GM21717 (cell line): ENCODE results near the gene ZNF532.
"Not testable (repeated sequence)": the region's sequence is repeated elsewhere in the genome, so short reads cannot be mapped to it uniquely, and the experiment has no call there.

Experiments used
- ATAC-seq: cut with Tn5 transposase; IDR thresholded peaks from one replicate; pipeline ENCODE4 v1.9.1; 2021; ENCODE audit warnings: mild to moderate bottlenecking, moderate library complexity; ENCODE audit not compliant: unreplicated experiment

ZNF532 gene, protein sequence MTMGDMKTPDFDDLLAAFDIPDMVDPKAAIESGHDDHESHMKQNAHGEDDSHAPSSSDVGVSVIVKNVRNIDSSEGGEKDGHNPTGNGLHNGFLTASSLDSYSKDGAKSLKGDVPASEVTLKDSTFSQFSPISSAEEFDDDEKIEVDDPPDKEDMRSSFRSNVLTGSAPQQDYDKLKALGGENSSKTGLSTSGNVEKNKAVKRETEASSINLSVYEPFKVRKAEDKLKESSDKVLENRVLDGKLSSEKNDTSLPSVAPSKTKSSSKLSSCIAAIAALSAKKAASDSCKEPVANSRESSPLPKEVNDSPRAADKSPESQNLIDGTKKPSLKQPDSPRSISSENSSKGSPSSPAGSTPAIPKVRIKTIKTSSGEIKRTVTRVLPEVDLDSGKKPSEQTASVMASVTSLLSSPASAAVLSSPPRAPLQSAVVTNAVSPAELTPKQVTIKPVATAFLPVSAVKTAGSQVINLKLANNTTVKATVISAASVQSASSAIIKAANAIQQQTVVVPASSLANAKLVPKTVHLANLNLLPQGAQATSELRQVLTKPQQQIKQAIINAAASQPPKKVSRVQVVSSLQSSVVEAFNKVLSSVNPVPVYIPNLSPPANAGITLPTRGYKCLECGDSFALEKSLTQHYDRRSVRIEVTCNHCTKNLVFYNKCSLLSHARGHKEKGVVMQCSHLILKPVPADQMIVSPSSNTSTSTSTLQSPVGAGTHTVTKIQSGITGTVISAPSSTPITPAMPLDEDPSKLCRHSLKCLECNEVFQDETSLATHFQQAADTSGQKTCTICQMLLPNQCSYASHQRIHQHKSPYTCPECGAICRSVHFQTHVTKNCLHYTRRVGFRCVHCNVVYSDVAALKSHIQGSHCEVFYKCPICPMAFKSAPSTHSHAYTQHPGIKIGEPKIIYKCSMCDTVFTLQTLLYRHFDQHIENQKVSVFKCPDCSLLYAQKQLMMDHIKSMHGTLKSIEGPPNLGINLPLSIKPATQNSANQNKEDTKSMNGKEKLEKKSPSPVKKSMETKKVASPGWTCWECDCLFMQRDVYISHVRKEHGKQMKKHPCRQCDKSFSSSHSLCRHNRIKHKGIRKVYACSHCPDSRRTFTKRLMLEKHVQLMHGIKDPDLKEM (N-terminal part only)

GRCh38 chr18:58864146-58865032, at the start of gene ZNF532:
Gene ZNF532 (plus strand): TSS chr18:58864877. CDS start in a region left out here.
- no peak for ATAC-seq

DNA sequence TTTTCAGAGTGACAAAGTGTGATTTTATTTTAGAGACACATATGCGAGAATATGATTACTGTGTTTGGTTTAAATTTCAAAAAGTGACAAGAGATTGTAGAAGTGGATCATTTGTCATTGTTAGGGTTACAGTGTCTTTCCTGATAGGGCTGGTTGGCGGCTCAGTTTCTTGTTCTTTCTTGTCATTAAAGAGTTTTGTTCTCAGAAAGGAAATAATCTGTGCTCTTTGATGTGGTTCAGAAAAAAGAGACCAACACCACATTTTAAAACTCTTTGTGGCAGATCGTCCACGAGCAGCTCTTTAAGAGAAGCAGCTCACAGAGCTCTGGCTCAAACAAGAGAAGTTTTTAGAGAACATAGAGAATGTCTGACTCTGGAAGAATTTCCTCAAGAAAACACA, 45.6 kb upstream of the ZNF532 start:
- ATAC-seq = no peak

DNA sequence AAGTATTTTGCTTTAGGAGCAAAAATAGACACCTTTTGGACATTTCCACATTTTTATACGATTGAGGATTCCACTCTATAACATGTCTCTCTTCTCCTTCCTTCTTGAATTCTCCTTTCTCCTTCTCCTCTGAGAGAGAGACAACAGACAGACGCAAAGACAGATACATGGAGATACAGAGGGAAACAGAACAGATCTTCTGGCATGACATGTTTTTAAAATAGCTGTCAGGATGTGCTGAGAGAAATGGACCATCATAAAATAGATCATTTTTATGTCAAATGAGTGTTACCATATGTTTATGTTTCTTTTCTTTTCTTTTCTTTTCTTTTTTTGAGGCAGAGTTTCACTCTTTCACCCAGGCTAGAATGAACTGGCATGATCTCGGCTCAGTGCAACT, 44.4 kb upstream of the ZNF532 start:
- no peak for ATAC-seq

GRCh38 chr18:58822944-58823343, 41.7 kb upstream of the ZNF532 start:
- ATAC-seq = no peak

DNA sequence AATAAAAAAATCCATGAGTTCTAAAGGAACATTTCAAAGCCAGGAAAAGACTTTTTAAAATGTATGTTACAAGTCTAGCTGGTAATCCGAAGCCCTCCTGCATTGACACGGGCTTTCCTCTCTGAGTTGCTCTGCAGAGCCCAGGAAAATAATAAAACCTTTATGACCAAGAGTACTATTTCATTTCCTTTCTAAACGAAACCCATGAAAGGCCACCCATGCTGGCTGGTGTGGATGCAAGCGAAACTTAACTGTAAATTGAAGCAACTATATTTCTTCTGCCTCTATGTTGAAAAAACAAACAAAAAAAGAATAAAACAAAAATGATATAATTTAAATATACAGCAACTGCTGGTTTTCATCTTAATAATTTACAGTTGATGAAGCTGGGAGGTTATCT, 41.3 kb upstream of the ZNF532 start:
- ATAC-seq = no peak

DNA sequence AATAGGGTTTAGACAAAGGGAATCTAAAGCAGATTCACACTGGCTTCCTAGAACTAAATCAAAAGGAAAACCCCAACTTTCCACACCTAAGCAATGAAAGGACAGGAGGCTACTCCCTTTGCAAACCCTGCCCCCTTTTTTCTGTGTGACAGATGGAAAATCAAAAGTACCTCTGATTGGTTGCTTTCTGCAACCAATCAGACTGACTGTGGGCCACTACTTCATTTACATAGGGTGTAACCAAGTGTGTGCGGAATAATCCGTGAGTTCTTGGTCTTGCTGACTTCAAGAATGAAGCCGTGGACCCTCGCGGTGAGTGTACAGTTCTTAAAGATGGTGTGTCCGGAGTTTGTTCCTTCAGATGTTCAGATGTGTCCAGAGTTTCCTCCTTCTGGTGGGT, 37.8 kb upstream of the ZNF532 start:
- ATAC-seq = not testable (repeated sequence)

- no peak for ATAC-seq
Observed at GRCh38 chr18:58827428-58827827, 37.2 kb upstream of the ZNF532 start.

GRCh38 chr18:58827886-58828285, 36.8 kb upstream of the ZNF532 start:
- no peak for ATAC-seq

DNA sequence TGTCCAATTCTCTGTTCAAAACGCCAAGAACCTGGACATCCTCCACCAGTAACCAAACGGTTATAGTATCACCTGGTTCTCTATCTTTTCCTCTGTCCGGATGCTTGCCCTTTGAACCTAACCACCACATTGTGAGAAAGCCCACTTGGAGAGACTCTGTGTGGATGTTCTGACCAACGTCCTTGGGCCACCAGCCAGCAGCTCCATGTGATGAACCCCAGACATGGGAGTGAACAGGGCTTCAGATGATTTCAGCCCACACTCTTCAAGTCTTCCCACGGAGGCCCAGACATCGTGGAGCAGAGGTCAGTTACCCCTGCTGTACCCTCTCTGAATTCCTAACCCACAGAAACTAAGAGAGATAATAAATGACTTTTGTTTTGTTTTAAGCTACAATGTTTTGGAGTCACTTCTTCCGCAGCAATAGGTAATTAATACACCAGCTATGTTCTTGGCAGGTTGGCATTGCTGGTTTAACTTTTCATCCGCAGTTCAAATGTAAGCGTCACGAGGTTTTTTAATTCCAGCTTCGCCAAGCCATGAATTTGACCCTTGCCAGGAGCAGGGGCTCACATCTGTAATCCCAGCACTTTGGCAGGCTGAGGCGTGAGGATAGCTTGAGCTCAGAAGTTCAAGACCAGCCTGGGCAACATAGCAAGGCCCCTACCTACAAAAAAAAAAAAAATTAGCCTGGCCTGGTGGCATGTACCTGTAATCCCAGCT, 36.1 kb upstream of the ZNF532 start:
- ATAC-seq = no peak

DNA sequence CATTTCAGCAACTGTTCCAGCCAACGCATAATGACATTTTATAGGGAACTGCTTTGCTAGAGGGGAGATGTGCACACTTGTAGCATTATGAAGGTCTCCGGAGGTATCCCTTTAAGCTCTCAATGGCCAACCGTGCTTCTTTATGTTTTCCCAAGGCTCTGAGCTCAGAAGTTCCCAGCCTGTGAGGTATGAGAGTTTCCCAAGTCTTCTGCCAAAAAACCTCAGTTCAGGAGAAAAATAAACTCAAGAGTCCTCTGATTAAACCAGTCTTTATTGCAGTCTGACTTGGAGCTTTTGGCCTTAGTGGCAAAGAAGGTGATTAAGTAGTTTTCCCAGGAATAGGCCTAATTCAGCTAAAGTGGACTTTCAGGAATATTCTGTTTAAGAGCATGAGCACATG, 35.4 kb upstream of the ZNF532 start:
- ATAC-seq = no peak

DNA sequence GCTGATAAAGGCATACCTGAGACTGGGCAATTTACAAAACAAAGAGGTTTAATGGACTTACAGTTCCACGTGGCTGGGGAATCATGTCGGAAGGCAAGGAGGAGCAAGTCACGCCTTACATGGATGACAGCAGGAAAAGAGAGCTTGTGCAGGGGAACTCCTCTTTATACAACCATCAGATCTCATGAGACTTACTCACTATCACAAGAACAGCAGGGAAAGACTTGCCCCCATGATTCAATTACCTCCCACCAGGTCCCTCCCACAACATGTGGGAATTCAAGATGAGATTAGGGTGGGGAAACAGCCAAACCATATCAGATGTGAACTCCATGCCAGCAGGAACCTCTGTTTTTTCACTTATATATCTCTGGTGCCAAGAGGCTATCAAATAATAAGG, 34.8 kb upstream of the ZNF532 start:
- ATAC-seq = not testable (repeated sequence)

- no peak for ATAC-seq
Observed at GRCh38 chr18:58831606-58832005, 33.1 kb upstream of the ZNF532 start.

DNA sequence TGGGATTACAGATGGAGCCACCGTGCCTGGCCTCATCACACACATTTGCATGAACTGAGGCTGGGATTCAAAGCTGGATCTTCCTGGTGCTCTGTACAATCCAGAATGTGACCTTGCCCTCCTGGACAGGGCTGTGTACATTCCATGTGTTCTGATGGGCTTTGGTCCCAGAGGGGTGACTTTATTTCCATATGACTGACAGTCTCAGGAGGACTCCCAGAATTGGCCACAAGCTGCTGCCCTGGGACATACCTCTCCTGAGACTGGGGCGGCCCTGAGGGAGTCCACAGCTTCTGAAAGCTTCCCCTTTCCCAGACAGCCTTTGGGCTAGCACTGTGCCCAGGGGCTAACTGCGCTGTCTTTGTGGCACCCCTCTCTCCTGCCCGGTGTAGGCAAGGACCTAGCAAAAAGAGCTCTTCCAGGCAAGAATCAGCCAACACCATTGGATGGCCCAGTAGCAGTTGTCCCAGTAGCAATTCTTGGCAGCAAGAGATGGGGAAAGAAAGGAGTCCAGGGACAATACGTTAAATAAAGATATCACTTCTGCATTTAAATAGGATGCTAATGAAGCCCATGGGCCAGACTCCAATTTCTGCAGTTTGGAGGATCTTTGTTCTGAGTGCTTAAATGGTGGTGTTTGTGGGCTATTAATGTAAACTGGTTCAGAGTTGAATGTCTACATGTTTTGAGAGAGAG, 26.4 kb upstream of the ZNF532 start:
- no peak for ATAC-seq

DNA sequence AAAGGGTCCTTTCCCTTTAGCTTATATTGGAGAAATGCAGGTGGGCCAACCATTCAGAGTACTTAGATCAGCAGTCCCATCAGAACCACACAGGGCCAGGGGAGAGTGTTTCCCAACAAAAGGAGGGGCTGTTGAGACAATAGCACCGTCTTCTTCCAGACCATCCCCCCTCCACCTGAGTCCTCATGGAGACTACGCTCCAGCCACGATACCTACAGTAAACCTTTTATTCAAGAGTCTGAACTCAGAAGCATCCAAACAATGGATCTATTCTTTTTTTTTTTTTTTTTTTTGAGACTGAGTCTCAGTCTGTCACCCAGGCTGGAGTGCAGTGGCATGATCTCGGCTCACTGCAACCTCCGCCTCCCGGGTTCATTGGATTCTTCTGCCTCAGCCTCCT, 25.7 kb upstream of the ZNF532 start:
- ATAC-seq = no peak

- ATAC-seq = no peak
Observed at GRCh38 chr18:58842978-58843687, 21.5 kb upstream of the ZNF532 start.

DNA sequence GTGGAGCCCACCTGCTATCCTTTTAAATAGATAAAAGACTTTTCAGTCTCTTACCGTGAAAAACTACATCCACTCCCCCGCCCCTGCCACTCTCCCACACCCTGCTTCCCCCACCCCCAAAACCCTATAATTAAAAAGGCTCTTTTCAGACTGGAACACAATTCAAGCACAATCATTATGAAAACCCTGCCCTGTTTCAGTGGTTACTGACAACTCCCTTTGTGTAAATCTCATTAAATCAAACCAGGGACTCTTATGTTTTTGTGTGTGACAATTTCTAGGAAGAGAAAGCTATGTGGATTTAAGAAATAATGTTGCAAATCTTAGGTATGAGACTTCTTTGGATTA, 21.0 kb upstream of the ZNF532 start:
- ATAC-seq = no peak

DNA sequence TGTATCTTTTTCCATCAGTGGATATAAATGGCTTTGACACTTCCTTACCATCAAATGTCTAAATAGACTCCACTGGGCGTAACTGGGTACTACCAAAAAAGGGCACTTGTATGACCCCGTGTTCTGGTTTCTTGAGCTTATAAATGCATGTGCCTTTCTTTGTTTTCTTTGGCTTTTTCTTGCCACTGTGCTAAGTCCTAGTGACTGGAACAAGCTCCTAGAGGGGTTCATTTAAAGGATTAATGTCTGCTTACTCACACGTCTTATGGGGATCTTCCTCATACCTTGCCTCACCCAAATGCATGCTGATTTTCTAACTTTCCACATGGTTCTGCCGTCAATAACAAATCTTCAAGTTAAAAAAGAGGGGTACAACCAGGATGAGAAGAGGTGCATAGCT, 19.8 kb upstream of the ZNF532 start:
- no peak for ATAC-seq

DNA sequence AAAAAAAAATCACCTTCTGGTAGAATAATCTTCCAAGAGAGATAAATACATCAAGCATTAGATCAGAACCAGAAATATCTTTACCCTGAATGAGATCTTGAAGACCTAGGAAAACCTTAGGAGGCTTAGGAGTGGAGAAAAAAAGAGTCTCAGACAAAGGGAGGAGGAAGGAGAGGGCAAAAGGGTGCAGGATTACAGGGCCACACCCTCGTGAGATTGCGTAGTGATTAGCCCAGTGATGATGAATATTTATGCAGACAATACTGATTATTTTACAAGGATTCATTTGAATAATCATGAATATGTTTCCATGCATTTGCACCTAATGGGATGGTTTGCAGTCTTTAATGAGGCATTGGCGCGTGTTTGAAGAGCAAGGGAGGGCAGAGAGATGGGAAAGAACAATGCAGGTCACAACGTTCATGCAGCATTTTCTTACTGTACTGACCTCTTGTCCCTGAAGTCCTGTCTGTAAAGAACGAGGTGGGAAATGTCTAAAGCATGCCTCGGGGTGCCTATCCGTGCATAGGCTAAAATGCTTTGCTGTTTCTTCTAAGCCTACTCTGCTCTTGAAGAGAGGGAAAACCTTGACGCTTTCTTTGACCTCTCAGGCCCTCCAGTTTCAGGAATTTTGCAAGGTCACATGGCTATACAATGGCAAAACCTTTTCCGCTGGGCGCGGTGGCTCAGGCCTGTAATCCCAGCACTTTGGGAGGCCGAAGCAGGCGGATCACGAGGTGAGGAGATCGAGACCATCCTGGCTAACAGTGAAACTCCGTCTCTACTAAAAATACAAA, 18.6 kb upstream of the ZNF532 start:
- ATAC-seq = no peak
